Uterus (tissue), 2 donors: Measurements from ENCODE around the gene FNDC10.

Source experiments
- POLR2A ChIP-seq, 2 donors: fragments of 450-650 bp; IDR thresholded peaks; one replicate each; pipeline ENCODE4 v1.6.1; 2016; ENCODE audit warnings: antibody characterized with exemption in 2 of 2, mild to moderate bottlenecking in 1 of 2, moderate library complexity in 1 of 2
- TF ChIP-seq, protein P1 (sequence below), 4 experiments: fragments of 200-600 bp in 2 of 4; fragments of 450-650 bp in 2 of 4; sonication (generic) in 2 of 4; IDR thresholded peaks; one replicate each; pipeline ENCODE4 v1.5.1; 2016 to 2019; ENCODE audit warnings: antibody characterized with exemption in 4 of 4, mild to moderate bottlenecking in 2 of 4, moderate library complexity in 1 of 4

DNA sequence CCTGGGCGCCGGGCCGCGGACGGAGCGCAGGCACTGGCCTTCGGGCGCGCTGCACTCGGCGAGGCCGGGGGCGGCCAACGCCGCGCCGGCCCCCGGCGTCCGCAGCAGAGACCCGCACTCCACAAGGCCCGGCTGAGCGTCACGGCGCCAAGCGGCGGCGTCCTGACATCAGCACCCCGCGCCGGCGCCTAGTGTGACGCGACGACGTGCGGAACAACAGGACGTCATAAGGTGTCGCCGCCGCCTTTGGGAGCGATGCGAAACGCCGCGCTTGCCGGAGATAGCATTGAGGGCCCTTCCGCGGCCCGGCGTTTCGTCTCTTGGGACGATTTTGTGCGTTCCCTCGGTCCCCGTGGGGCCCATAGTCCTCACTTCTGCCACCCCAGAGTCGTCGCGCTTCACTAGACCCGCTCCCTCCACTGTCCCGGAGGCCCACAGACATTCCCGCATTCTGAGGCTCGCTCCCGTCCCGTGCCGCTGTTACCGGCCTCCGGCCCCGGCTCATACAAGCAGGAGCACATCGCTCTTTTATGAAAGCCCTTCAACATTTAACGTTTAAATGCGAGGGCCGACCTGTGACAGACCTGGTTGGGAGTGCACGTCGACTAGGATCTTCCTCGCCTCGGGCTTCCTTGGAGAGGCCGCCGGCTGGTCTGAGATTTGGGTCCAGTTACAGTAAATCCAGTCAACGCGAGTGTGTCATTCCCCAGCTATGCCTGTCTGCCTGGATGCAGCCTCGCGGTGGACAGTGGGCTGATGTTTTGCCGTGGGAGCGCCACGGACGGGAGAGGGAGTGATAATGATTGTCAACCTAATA lies 25.0 kb downstream of the FNDC10 start, which contains the start of gene SSU72:
- TF ChIP-seq, protein P1, sequence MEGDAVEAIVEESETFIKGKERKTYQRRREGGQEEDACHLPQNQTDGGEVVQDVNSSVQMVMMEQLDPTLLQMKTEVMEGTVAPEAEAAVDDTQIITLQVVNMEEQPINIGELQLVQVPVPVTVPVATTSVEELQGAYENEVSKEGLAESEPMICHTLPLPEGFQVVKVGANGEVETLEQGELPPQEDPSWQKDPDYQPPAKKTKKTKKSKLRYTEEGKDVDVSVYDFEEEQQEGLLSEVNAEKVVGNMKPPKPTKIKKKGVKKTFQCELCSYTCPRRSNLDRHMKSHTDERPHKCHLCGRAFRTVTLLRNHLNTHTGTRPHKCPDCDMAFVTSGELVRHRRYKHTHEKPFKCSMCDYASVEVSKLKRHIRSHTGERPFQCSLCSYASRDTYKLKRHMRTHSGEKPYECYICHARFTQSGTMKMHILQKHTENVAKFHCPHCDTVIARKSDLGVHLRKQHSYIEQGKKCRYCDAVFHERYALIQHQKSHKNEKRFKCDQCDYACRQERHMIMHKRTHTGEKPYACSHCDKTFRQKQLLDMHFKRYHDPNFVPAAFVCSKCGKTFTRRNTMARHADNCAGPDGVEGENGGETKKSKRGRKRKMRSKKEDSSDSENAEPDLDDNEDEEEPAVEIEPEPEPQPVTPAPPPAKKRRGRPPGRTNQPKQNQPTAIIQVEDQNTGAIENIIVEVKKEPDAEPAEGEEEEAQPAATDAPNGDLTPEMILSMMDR (IDR thresholded peaks at IDR 0.05), result peak in 1 of 4 experiments; percentile 36
- peak; percentile 64 to 94 for TF ChIP-seq POLR2A (IDR thresholded peaks at IDR 0.05)
